ENCODE results near the gene CDH12. TPM values are rescaled to one million over a fixed set of nuclear protein-coding genes. Genes with fewer than 3 reads are reported as not detected.
"Not testable (repeated sequence)": the region's sequence is repeated elsewhere in the genome, so short reads cannot be mapped to it uniquely, and the experiment has no call there.

The CDH12 gene
- total RNA-seq, 2 donors from 2014 or later = not detected

DNA sequence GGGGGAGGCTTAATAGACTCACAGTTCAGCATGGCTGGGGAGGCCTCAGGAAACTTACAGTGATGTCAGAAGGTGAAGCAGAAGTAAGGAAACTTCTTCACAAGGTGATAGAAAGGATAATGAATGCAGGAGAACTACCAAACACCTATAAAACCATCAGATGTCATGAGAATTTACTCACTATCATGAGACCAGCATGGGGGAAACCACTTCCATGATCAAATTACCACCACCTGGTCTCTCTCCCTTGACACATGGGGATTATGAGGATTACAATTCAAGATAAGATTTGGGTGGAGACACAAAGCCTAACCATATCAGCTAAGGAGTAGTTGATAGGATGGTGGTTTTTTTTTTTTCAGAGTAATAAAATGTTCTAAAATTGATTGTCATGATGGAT lies 201.8 kb downstream of the CDH12 start:
- Mint-ChIP-seq H3K4me3 (no peak overlapping the region), H3K4me1 (no peaks in the 10 kb centered on the region), H3K27ac (no peak overlapping the region), H3K9me3 (peaks cover 27% of the 10 kb centered on the region), H3K27me3 (no peaks in the 10 kb centered on the region), H3K36me3 (ENCODE audit: low read depth) (no peaks in the 10 kb centered on the region)
- no peak for ATAC-seq (replicated peaks)

GRCh38 chr5:22650511-22650910 lies 202.6 kb downstream of the CDH12 start:
- no peak for ATAC-seq (replicated peaks)
- peaks cover 23% of the 10 kb centered on the region for H3K9me3 Mint-ChIP-seq
- no peaks in the 10 kb centered on the region for H3K36me3 Mint-ChIP-seq (ENCODE audit: low read depth)
- no peaks in the 10 kb centered on the region for H3K27me3 Mint-ChIP-seq
- H3K4me1 Mint-ChIP-seq = no peaks in the 10 kb centered on the region
- H3K4me3 Mint-ChIP-seq = no peak overlapping the region
- no peak overlapping the region for H3K27ac Mint-ChIP-seq

GRCh38 chr5:22649074-22649473 lies 204.1 kb downstream of the CDH12 start:
- no peak for ATAC-seq (replicated peaks)
- Mint-ChIP-seq H3K4me1 (no peaks in the 10 kb centered on the region), H3K27ac (no peak overlapping the region), H3K36me3 (ENCODE audit: low read depth) (no peaks in the 10 kb centered on the region), H3K27me3 (no peaks in the 10 kb centered on the region), H3K9me3 (peaks cover 15% of the 10 kb centered on the region), H3K4me3 (no peak overlapping the region)

GRCh38 chr5:22644859-22645258 lies 208.3 kb downstream of the CDH12 start:
- H3K4me3 Mint-ChIP-seq = no peak overlapping the region
- peaks cover 14% of the 10 kb centered on the region for H3K9me3 Mint-ChIP-seq
- no peaks in the 10 kb centered on the region for H3K27me3 Mint-ChIP-seq
- no peak overlapping the region for H3K27ac Mint-ChIP-seq
- no peaks in the 10 kb centered on the region for H3K36me3 Mint-ChIP-seq (ENCODE audit: low read depth)
- H3K4me1 Mint-ChIP-seq = no peaks in the 10 kb centered on the region
- ATAC-seq (replicated peaks) = no peak

- Mint-ChIP-seq H3K9me3 (peaks cover 9% of the 10 kb centered on the region), H3K27ac (no peak overlapping the region), H3K4me3 (no peak overlapping the region), H3K36me3 (ENCODE audit: low read depth) (no peaks in the 10 kb centered on the region), H3K27me3 (no peaks in the 10 kb centered on the region), H3K4me1 (no peaks in the 10 kb centered on the region)
- ATAC-seq (replicated peaks) = no peak
Measured at GRCh38 chr5:22643356-22643755, 209.8 kb downstream of the CDH12 start.

DNA sequence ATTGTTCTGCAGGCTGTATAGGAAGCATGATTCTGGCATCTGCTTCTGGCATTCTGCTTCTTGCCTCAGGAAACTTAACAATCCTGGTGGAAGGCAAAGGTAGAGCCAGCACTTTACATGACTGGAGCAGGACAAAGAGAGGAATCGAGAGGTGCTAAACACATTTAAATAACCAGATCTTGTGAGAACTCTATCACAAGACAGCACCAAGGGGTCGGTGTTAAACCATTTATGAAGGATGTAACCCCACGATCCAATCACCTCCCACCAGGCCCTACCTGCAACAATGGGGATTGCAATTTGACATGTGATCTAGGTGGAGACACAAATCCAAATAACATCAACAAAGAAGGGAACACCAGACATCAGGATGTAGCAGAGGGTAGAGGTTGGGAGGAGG lies 221.5 kb downstream of the CDH12 start:
- no peak for ATAC-seq (replicated peaks)
- Mint-ChIP-seq H3K4me1 (no peaks in the 10 kb centered on the region), H3K27me3 (no peaks in the 10 kb centered on the region), H3K36me3 (ENCODE audit: low read depth) (no peaks in the 10 kb centered on the region), H3K4me3 (no peak overlapping the region), H3K9me3 (peaks cover 23% of the 10 kb centered on the region), H3K27ac (no peak overlapping the region)

DNA sequence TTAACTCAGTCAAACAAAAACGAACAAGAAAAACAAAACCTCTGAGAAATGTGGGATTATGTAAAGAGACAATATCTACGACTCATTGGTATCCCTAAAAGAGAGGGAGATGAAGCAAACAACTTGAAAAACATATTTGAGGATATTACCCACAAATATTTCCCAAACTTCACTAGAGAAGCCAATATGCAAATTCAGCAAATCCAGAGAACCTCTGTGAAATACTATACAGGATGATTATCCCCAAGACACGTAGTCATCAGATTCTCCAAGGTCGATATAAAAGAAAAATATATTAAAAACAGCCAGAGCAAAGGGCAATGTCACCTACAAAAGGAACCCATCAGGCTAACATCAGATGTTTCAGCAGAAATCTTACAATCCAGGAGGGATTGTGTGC lies 226.1 kb downstream of the CDH12 start:
- no peak overlapping the region for H3K4me3 Mint-ChIP-seq
- H3K4me1 Mint-ChIP-seq = no peaks in the 10 kb centered on the region
- no peak for ATAC-seq (replicated peaks)
- no peaks in the 10 kb centered on the region for H3K36me3 Mint-ChIP-seq (ENCODE audit: low read depth)
- no peak overlapping the region for H3K27ac Mint-ChIP-seq
- peaks cover 30% of the 10 kb centered on the region for H3K9me3 Mint-ChIP-seq
- no peaks in the 10 kb centered on the region for H3K27me3 Mint-ChIP-seq

DNA sequence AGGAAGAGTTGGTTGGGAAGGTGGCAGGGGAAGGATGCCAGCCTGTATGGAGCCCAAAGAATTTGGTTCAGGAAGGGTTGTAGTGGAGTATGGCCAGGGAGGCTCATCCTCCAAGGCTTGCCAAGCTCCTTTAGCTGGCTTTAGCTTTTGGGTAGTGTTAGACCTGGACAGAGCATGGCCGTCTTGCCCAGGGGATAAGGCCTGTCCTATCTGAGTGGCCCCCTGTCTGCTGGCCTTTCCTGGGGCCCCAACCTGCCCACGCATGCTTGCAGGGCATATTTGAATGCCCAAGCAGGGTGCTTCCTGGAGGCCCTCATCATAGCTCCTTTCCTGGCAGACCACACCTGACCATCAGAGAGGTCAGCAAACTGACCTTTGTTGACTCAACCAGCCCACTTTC lies 227.7 kb downstream of the CDH12 start:
- peaks cover 25% of the 10 kb centered on the region for H3K9me3 Mint-ChIP-seq
- H3K36me3 Mint-ChIP-seq (ENCODE audit: low read depth) = no peaks in the 10 kb centered on the region
- H3K4me1 Mint-ChIP-seq = no peaks in the 10 kb centered on the region
- no peak overlapping the region for H3K4me3 Mint-ChIP-seq
- ATAC-seq (replicated peaks) = no peak
- H3K27ac Mint-ChIP-seq = no peak overlapping the region
- H3K27me3 Mint-ChIP-seq = no peaks in the 10 kb centered on the region

GRCh38 chr5:22621084-22621483 lies 232.1 kb downstream of the CDH12 start:
- ATAC-seq (replicated peaks) = no peak
- H3K27me3 Mint-ChIP-seq = no peaks in the 10 kb centered on the region
- peaks cover 13% of the 10 kb centered on the region for H3K9me3 Mint-ChIP-seq
- no peak overlapping the region for H3K4me3 Mint-ChIP-seq
- H3K4me1 Mint-ChIP-seq = no peaks in the 10 kb centered on the region
- no peak overlapping the region for H3K27ac Mint-ChIP-seq
- no peaks in the 10 kb centered on the region for H3K36me3 Mint-ChIP-seq (ENCODE audit: low read depth)

DNA sequence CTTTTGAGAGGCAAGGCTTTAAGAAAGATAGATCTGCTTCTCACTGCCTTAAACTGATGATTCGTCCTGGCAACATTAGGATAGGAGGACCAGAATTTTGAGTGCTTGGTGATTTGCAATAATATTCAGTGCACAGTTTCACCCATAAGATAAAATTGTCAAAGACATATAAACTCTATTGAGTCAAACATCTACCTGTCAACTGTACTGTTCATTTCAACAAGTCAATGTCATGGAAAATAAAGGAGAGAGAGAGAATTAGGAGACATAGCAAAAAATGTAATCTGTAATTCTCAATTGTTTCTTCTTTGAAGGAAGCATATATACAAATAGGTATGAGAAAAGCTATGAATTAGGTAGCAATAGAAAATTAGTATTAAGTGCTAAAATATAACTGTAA lies 237.2 kb downstream of the CDH12 start:
- H3K9me3 Mint-ChIP-seq = peaks cover 9% of the 10 kb centered on the region

GRCh38 chr5:22614486-22615094 lies 238.6 kb downstream of the CDH12 start:
- Mint-ChIP-seq H3K36me3 (ENCODE audit: low read depth) (no peaks in the 10 kb centered on the region), H3K4me3 (no peak overlapping the region), H3K9me3 (peaks cover 12% of the 10 kb centered on the region), H3K27me3 (no peaks in the 10 kb centered on the region), H3K27ac (no peak overlapping the region), H3K4me1 (no peaks in the 10 kb centered on the region)
- ATAC-seq (replicated peaks) = no peak

More for the DNA sequence above, 237.2 kb downstream of the CDH12 start:
- ATAC-seq (replicated peaks) = no peak
- Mint-ChIP-seq H3K27me3 (no peaks in the 10 kb centered on the region), H3K4me3 (no peak overlapping the region), H3K4me1 (no peaks in the 10 kb centered on the region), H3K27ac (no peak overlapping the region), H3K36me3 (ENCODE audit: low read depth) (no peaks in the 10 kb centered on the region)

- Mint-ChIP-seq H3K4me1 (no peaks in the 10 kb centered on the region), H3K27ac (no peak overlapping the region)
- no peak for ATAC-seq (replicated peaks)
Measured at GRCh38 chr5:22612928-22613327, 240.2 kb downstream of the CDH12 start.

DNA sequence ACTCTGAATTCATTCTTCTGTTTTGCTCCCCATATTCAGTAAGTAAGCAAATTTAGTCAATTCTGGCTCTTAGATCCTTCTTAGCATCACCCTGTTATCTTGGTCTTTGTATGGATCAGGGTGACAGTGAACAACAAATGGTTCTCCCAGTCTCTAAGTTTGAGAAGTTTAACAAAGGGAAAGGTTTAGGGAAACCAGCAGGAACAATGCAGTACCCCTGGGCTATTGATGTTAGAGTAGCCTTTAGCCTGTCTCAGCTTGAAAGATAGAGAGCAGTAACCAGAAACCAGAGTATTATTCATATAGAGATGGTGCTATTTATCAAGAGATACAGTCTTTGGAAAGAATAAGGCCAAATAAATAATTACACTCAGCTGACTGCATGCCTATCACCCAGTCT lies 241.8 kb downstream of the CDH12 start:
- Mint-ChIP-seq H3K36me3 (ENCODE audit: low read depth) (no peaks in the 10 kb centered on the region), H3K27ac (no peak overlapping the region), H3K4me3 (no peak overlapping the region), H3K4me1 (no peaks in the 10 kb centered on the region), H3K9me3 (peaks cover 15% of the 10 kb centered on the region), H3K27me3 (no peaks in the 10 kb centered on the region)
- ATAC-seq (replicated peaks) = no peak

More at GRCh38 chr5:22612928-22613327, 240.2 kb downstream of the CDH12 start:
- H3K36me3 Mint-ChIP-seq (ENCODE audit: low read depth) = no peaks in the 10 kb centered on the region
- H3K9me3 Mint-ChIP-seq = peaks cover 11% of the 10 kb centered on the region
- no peak overlapping the region for H3K4me3 Mint-ChIP-seq
- no peaks in the 10 kb centered on the region for H3K27me3 Mint-ChIP-seq

GRCh38 chr5:22607498-22607897 lies 245.6 kb downstream of the CDH12 start:
- ATAC-seq (replicated peaks); H3K4me1 Mint-ChIP-seq; H3K36me3 Mint-ChIP-seq (ENCODE audit: low read depth); H3K27ac Mint-ChIP-seq; H3K27me3 Mint-ChIP-seq; H3K4me3 Mint-ChIP-seq: not testable (repeated sequence)
- peaks cover 21% of the 10 kb centered on the region for H3K9me3 Mint-ChIP-seq

DNA sequence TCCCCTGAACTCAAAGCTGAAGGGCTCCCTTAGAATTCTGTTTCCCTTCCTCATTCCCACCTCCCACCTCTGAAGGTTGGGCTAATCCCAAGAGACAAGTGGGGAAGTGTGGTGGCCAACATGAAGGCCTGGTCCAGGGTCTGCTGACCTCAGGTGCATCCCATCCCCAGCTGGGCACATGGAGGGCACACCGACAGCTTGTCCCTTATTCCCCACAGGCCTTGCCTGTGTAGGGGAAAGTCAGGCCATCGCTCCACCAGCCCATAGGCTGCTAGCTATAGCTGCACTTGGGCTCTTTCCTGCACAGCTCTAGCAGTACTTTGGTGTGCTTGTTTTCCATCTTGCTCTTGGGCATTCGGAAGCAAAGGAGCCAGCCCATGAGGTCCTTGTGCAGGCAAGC lies 247.7 kb downstream of the CDH12 start:
- ATAC-seq (replicated peaks) = no peak
- H3K9me3 Mint-ChIP-seq = peaks cover 20% of the 10 kb centered on the region
- H3K27ac Mint-ChIP-seq = no peak overlapping the region
- H3K4me1 Mint-ChIP-seq = no peaks in the 10 kb centered on the region
- H3K4me3 Mint-ChIP-seq = no peak overlapping the region
- H3K27me3 Mint-ChIP-seq = no peaks in the 10 kb centered on the region
- H3K36me3 Mint-ChIP-seq (ENCODE audit: low read depth) = no peaks in the 10 kb centered on the region

DNA sequence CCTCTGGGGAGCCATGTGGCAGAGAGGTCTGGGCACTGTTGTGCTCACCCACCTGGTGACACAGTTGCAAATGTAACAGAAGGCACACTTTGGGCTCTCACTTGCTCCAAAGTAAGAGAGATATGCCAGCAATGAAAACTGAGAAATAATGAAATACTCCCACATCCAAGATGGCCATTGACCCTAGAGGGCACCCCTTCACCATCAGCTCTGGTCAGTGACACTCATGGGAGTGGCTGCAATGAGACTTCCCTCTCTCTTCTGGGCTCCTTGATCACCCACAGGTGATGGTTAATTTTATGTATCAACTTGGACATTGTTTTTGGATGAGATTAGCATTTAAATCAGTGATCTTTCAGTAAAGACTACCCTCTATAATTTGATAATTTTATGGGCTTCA lies 248.4 kb downstream of the CDH12 start:
- H3K27me3 Mint-ChIP-seq = no peaks in the 10 kb centered on the region
- peaks cover 17% of the 10 kb centered on the region for H3K9me3 Mint-ChIP-seq
- no peak for ATAC-seq (replicated peaks)
- no peak overlapping the region for H3K27ac Mint-ChIP-seq
- no peaks in the 10 kb centered on the region for H3K36me3 Mint-ChIP-seq (ENCODE audit: low read depth)
- no peak overlapping the region for H3K4me3 Mint-ChIP-seq
- no peaks in the 10 kb centered on the region for H3K4me1 Mint-ChIP-seq

Data from activated T-helper 17 cell treated with anti-CD3 and anti-CD28 coated beads, Interleukin-2, amount 50 U/mL, for 72 hours (primary cell).